A549 treated with ZK216348 at 1 μM for 4 hours (cell line): ENCODE measurements around the gene HRAS. TPM values are rescaled to one million over a fixed set of nuclear protein-coding genes. Genes with fewer than 3 reads are reported as not detected.

Experiments used
- total RNA-seq: library from RNA; stranded (reverse); fragments of 200-300 nt; extraction: Qiagen RNA extraction; gene quantifications from 5 replicates; pipeline ENCODE4 v1.2.3, GENCODE V29; 2022; ENCODE audit warnings: low read depth

HRAS gene
- 79.3 to 152 TPM (median 149 TPM) in 5 replicates for total RNA-seq

GRCh38 chr11:535519-536454 lies at the start of gene HRAS:
TSS of gene HRAS (minus strand) at chr11:535576.

DNA sequence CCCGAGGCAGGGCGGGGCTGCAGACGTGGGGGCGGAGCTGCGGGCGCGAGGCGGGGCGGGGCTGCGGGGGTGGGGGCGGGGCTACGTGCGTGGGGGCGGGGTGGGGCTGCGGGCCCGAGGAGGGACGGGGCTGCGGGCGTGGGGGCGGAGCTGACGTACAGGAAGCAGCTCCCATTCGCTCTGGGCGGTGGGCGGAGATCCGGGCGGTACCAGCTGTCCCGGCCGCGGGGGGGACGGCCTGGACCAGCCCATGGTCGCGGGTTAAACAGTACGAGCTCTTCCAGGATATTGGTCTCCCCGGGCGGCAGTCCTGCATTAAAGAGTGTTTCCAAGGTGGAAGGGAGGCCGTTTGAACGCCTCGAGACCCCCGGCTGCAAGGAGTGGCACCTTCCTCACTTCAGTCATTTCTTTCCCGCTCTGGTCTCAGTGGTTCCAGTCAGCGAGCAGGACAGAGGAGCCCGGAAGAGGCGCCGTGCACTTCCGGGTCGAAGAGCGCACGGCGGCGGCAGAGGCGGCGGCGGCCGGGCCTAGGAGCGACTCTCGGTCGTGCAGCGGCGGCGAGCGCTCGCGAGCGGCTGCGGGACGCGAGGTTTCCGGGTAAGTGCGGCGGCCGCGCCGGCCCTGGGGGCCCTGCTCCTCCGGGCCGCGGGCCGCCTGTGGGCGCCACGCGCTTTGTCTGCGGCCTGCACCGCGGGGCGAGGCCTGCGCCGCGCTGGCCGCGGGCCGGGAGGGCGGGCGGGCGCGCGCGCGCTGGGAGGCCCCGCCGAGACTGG lies 40.8 kb upstream of the HRAS start, which contains the start of gene PHRF1:
PHRF1 (plus strand) TSS at position 475 of the 773 bp plus-strand sequence. CDS start 5,043 bp downstream, outside the sequence.

DNA sequence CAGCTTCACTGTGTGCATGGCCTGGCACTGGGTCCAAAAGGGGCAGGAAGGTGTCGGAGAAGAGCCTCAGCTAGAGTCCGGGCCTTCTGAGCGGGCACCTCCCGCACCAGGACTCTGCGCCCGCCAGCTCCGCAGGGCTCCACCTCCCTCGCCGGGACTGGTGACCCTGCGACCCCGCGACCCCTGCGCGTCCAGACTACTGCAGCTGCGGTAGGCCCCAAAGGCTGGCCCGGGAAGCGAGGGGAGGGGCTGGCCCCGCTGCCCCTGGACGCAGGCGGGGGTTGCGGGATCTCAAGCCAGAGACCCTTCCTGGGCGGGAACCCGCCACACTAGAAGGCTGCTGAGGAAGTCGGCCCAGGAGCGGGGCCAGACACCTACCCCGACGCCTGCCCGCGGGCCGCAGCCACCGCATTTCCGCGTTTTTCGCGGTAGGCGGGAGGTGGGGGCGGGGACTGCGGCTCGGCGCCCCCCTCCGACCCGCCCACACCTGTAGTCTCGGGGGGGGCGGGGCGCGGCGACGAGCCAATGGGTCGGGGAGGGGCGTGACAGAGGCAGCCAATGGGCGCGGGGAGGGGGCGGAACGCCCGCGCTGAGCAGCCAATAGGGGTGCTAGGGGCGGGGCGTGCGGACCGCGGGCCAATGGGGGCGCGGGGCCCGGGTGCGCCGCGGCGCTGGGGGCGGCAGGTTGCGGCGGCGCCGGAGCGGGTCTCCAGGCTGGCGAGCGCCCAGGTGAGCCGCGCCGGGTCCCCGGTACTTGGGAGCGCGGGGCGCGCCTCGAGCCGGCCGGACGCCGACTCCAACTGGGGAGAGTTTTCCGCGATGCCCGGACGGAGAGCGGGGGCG lies 25.1 kb upstream of the HRAS start, which contains the start of the genes LMNTD2 and RASSF7:
LMNTD2 (minus strand) TSS at position 434 of the 843 bp plus-strand sequence; CDS start at position 412, 22 bp downstream.
RASSF7 (plus strand) TSS at position 666 of the 843 bp plus-strand sequence. CDS start 799 bp downstream, outside the sequence.

DNA sequence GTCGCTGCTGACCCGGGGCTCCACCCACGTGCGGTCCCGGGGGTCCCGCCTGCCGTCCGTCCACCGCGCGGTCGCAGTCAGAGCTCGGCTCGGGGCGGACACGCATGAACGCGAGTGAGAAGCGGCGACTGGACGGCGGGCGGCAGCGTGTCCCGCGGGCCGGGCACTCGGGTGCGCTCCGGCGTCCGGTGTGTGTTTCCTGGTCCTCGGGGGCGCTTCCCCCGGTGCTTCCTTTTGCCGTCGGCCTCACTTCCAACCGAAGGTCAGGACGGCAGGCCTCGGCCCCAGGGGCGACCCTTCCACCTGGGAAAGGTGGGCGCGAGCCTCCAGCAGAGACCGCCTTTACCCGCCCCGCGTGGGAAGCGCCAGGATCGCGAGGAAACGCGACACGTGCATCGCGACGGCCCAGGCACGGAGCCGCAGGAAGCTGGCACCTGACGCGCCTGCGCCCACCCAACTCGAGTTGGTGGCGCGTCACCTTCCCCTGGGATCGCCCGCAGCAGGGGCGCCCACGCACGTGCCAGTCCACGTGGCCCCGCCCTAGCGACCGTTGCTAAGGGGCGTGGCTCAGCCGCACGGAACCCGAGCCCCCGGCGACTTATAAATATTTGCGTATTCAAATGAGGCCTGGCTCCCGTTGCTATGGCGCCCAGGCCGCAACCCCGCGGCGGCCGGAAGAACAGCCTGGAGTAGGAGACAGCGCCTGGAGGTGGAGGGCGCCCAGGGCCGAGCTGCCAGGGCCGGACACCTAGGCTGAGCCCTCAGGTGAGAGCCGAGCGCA lies 1.7 kb upstream of the HRAS start, which contains the start of gene LRRC56:
LRRC56 (plus strand) TSS at position 687 of the 781 bp plus-strand sequence. CDS start 3,158 bp downstream, outside the sequence.

GRCh38 chr11:506995-507726 lies 28.2 kb downstream of the HRAS start, which contains the start of gene RNH1:
TSS of gene RNH1 (minus strand) at chr11:507242. CDS start at chr11:502162, 5,080 bp downstream.

Other genes starting within 250 kb of the HRAS start
- gene PGGHG, start 246.4 kb downstream of the HRAS start, total RNA-seq, result 5.8 to 14.1 TPM (median 10.6 TPM) in 5 replicates
- not detected in 5 replicates for gene IFITM5, start 236.1 kb downstream of the HRAS start, total RNA-seq
- gene IFITM2, start 227.8 kb downstream of the HRAS start, total RNA-seq, result 54.7 to 70.8 TPM (median 61.4 TPM) in 5 replicates
- 0.26 to 0.53 TPM (median 0.51 TPM) in 3 of 5 replicates, not detected in the others for gene IFITM1, start 221.5 kb downstream of the HRAS start, total RNA-seq
- 20.3 to 33.7 TPM (median 31.1 TPM) in 5 replicates for gene IFITM3, start 214.7 kb downstream of the HRAS start, total RNA-seq
- 11.3 to 21.7 TPM (median 14.1 TPM) in 5 replicates for gene B4GALNT4, start 166.1 kb downstream of the HRAS start, total RNA-seq
- gene PKP3, start 141.4 kb downstream of the HRAS start, total RNA-seq, result 23.3 to 42.5 TPM (median 38.8 TPM) in 5 replicates
- gene SIGIRR, start 120.6 kb downstream of the HRAS start, total RNA-seq, result 57.1 to 99.3 TPM (median 83.7 TPM) in 5 replicates
- 0.44 to 1.5 TPM (median 1.1 TPM) in 5 replicates for gene ANO9, start 93.6 kb downstream of the HRAS start, total RNA-seq
- 26.9 to 53.0 TPM (median 47.1 TPM) in 5 replicates for gene PTDSS2, start 85.3 kb downstream of the HRAS start, total RNA-seq
- 101 to 180 TPM (median 170 TPM) in 5 replicates for gene RNH1, start 28.3 kb downstream of the HRAS start, total RNA-seq
- 0.28 to 1.1 TPM (median 0.82 TPM) in 5 replicates for gene LRRC56, start 2.0 kb upstream of the HRAS start, total RNA-seq
- gene LMNTD2, start 25.2 kb upstream of the HRAS start, total RNA-seq, result 1.5 to 4.4 TPM (median 2.8 TPM) in 5 replicates
- gene RASSF7, start 25.4 kb upstream of the HRAS start, total RNA-seq, result 23.6 to 49.6 TPM (median 43.2 TPM) in 5 replicates
- gene PHRF1, start 40.9 kb upstream of the HRAS start, total RNA-seq, result 20.3 to 39.1 TPM (median 37.2 TPM) in 5 replicates
- 3.3 to 7.2 TPM (median 6.7 TPM) in 5 replicates for gene IRF7, start 80.4 kb upstream of the HRAS start, total RNA-seq
- gene CDHR5, start 89.4 kb upstream of the HRAS start, total RNA-seq, result 0.04 TPM in 1 of 5 replicates, not detected in the others
- not detected in 5 replicates for gene SCT, start 91.6 kb upstream of the HRAS start, total RNA-seq
- 0.24 to 0.51 TPM (median 0.35 TPM) in 4 of 5 replicates, not detected in the other for gene DRD4, start 101.7 kb upstream of the HRAS start, total RNA-seq
- 23.5 to 35.5 TPM (median 33.7 TPM) in 5 replicates for gene DEAF1, start 159.6 kb upstream of the HRAS start, total RNA-seq
- gene TMEM80, start 160.2 kb upstream of the HRAS start, total RNA-seq, result 5.4 to 11.1 TPM (median 9.6 TPM) in 5 replicates
- gene EPS8L2, start 170.7 kb upstream of the HRAS start, total RNA-seq, result 64.8 to 145 TPM (median 118 TPM) in 5 replicates
- 387 to 468 TPM (median 402 TPM) in 5 replicates for gene TALDO1, start 211.9 kb upstream of the HRAS start, total RNA-seq
- 29.4 to 58.7 TPM (median 49.3 TPM) in 5 replicates for gene GATD1, start 241.9 kb upstream of the HRAS start, total RNA-seq